ENCODE results near the gene TMEM184A.

Gene TMEM184A

DNA sequence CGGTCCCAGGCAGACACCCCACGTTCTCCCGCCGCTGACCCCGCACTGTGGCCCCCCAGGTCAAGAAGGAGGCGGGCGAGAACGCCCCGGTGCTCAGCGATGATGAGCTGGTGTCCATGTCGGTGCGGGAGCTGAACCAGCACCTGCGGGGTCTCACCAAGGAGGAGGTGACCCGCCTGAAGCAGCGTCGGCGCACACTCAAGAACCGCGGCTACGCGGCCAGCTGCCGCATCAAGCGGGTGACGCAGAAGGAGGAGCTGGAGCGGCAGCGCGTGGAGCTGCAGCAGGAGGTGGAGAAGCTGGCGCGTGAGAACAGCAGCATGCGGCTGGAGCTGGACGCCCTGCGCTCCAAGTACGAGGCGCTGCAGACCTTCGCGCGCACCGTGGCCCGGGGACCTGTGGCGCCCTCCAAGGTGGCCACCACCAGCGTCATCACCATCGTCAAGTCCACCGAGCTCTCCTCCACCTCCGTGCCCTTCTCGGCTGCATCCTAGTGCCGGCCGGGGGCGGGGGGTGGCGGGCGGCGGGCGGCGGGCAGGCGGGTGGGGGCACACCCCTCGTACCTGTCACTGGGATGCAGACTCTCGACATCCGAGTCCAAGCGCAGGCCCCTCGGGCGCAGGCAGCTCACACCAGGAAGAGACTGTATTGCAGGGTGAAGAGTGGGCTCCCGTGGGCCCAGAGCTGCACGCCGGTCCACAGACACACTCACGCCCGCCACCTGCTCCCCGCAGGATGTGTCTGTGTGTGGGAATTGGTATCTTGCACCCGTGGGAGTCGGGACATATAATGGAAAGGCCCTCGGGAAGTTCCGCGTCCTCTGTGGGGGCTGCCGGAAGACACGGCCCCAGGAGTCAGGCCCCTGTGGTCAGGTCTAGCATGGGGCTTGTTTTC, 15.9 kb downstream of the TMEM184A start:
- no peak overlapping the region for H3K4me3 ChIP-seq (ENCODE audit: low read length)
- no peaks in the 10 kb centered on the region for H3K27me3 ChIP-seq (ENCODE audit: control insufficient read depth, insufficient read depth, low read length)
- no peak overlapping the region for H3K27ac ChIP-seq (ENCODE audit: low read length)
- peaks cover 16% of the 10 kb centered on the region for H3K4me1 ChIP-seq (ENCODE audit: control insufficient read depth, low read depth, low read length)
- peaks cover 4% of the 10 kb centered on the region for H3K36me3 ChIP-seq (ENCODE audit: control insufficient read depth, low read depth, low read length)
- H3K9me3 ChIP-seq (ENCODE audit: control insufficient read depth, low read depth, low read length): no peaks in the 10 kb centered on the region
- H3K9ac ChIP-seq (ENCODE audit: low read length): no peak overlapping the region

DNA sequence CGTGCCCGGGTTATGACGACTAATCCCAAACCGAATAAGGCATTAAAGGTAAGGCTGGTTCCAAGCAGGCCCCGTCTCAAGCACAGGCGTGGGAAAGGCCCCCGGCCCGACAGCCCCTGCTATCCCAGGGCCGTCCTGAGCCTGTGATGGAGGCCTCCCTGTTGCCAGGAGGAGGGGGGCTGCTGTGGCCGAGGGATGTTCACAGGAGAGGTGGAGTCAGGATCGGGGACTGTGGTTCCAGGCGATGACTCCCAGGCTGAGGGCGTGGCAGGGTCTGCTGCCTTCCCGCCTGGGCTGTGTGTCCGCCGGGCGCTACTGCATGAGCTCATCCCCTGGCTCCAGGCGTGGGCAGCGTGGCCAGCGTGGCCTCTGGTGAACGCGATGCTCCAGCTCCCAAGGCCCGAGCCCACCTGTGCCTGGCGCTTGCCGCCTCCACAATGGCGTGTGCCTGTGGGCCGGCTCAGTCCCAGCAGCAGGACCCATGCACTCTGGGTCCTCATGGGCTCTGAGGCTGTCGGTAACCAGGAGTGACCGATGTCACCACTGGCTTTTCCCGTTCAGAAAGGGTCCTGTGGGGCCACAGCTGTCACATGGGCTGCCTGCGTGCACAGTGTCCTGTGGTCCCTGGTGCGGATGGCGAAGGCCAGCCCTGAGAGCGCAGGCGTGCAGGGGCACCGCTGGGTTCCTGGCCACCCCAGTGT, 16.7 kb downstream of the TMEM184A start:
- Histone ChIP-seq H3K4me3 (ENCODE audit: low read length) (no peak overlapping the region), H3K9ac (ENCODE audit: low read length) (no peak overlapping the region), H3K4me1 (ENCODE audit: control insufficient read depth, low read depth, low read length) (peaks cover 16% of the 10 kb centered on the region), H3K9me3 (ENCODE audit: control insufficient read depth, low read depth, low read length) (no peaks in the 10 kb centered on the region), H3K27ac (ENCODE audit: low read length) (no peak overlapping the region), H3K27me3 (ENCODE audit: control insufficient read depth, insufficient read depth, low read length) (no peaks in the 10 kb centered on the region), H3K36me3 (ENCODE audit: control insufficient read depth, low read depth, low read length) (peaks cover 4% of the 10 kb centered on the region)

DNA sequence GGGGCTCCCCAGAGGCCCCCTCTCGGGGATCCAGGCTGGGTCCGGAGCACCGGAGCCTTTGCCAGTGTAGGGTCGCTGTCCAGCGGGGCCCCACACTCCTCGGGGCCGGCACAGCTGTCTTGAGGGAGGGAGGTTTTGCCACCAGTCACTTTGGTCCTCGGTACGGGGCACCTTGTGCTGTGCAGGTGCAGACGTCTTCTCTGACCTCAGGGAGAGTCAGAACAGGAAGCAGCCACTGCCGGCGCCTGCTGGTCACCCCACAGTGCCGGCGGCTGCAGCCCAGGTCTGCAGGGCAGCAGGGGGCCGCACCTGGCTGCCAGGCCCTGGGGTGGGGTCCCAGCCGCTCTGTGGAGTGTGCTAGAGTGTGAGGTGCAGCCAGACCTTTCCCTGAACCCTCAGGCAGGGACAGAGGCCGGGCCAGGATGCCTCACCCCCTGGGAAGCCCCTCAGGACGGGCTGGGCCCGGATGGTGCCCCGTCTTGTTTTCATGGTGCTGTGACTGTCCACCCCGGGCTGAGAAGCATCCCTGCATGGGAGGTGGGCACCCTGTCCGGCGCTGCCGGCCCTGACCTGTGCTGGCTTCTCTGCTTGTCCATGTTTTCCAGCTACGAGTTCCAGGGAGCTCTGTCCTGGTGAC, 17.3 kb downstream of the TMEM184A start:
- no peak overlapping the region for H3K9ac ChIP-seq (ENCODE audit: low read length)
- H3K4me3 ChIP-seq (ENCODE audit: low read length): no peak overlapping the region
- peaks cover 16% of the 10 kb centered on the region for H3K4me1 ChIP-seq (ENCODE audit: control insufficient read depth, low read depth, low read length)

DNA sequence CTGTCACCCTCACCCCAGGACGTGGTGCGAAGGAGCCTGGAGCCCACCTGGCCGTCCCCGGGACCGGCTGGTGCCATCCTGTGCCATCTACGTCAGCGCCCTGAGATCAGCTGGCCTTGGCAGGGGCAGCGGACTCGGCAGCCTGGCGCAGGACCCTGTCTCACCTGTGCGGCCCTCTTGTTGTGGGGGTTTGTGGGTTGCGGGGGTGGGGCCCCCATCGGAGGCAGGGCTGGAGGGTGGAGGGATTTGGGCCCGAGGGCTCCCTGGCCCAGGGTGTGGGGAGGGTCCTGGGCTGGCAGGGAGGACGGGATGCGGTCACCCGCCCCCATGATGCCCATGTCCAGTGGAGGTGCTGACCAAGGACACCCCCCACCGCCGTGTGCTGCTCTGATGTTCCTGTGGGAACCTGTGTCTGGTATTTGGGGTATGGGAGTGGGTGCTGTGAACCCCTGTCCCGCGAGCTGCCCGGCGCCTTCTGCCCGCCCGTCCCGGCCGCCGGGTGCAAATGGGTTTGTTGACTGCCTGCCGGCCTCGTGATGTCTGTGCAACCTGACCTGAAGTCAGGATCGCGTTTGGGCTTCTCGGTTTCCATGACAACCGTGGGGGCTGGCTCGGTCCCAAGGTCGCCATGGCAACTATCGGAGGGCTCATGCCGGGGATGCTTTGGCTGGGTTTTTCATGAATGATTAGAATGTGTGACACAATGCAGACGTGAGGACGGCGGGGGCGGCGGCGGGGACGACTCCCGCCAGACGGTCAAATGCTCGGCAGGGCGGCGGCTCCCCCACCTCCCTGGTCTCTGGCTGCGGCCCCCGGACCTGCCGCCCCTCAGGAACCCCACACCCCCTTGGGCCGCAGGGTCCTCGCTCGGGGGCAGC, 18.2 kb downstream of the TMEM184A start:
- no peaks in the 10 kb centered on the region for H3K9me3 ChIP-seq (ENCODE audit: control insufficient read depth, low read depth, low read length)
- H3K36me3 ChIP-seq (ENCODE audit: control insufficient read depth, low read depth, low read length): peaks cover 4% of the 10 kb centered on the region
- H3K27me3 ChIP-seq (ENCODE audit: control insufficient read depth, insufficient read depth, low read length): no peaks in the 10 kb centered on the region
- no peak overlapping the region for H3K4me3 ChIP-seq (ENCODE audit: low read length)
- peak overlapping the region; percentile 18 for H3K9ac ChIP-seq (ENCODE audit: low read length)
- peaks cover 16% of the 10 kb centered on the region for H3K4me1 ChIP-seq (ENCODE audit: control insufficient read depth, low read depth, low read length)
- H3K27ac ChIP-seq (ENCODE audit: low read length): no peak overlapping the region

More for the DNA sequence above, 17.3 kb downstream of the TMEM184A start:
- Histone ChIP-seq H3K27me3 (ENCODE audit: control insufficient read depth, insufficient read depth, low read length) (no peaks in the 10 kb centered on the region), H3K27ac (ENCODE audit: low read length) (no peak overlapping the region), H3K9me3 (ENCODE audit: control insufficient read depth, low read depth, low read length) (no peaks in the 10 kb centered on the region), H3K36me3 (ENCODE audit: control insufficient read depth, low read depth, low read length) (peaks cover 4% of the 10 kb centered on the region)

DNA sequence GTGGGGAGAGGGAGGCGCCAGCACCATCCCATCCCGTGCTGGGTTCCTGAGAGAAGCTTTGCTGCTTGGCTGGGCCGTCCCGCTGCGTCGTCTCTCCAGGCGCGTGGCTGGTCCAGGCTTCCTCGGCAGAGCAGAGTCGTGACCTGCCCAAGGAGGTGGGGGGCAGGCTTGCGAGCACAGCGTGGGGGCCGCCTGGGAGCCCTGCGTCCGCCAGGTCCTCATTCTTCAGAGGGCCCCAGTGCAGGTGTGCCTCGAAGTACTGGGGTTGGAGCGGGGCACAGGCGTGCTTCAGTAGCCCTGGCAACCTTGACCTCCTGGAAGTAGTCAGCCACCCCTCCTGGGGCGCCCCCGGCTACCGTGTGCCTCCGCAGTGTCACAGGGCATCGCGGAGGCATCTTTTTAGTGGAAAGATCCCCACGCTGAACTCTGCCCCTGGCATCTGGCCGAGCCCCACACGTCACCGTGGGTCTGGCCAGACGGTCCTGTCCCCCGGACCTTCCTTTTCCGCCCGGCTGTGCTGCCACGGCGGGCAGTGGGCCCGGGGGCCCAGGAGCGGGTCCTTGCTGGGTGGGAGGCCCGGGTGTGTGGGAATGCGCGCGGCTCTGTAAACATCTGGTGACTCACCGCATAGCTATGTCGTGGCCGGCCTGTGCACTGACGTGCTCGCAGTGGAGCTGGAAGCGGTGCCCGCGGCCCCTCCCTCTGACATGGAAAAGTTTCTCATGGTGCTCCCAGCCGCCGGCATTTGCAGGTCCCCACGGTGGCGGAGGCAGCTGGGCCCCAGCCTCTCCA, 19.1 kb downstream of the TMEM184A start:
- no peaks in the 10 kb centered on the region for H3K27me3 ChIP-seq (ENCODE audit: control insufficient read depth, insufficient read depth, low read length)
- H3K27ac ChIP-seq (ENCODE audit: low read length): no peak overlapping the region
- no peaks in the 10 kb centered on the region for H3K9me3 ChIP-seq (ENCODE audit: control insufficient read depth, low read depth, low read length)
- H3K36me3 ChIP-seq (ENCODE audit: control insufficient read depth, low read depth, low read length): peaks cover 4% of the 10 kb centered on the region
- H3K4me1 ChIP-seq (ENCODE audit: control insufficient read depth, low read depth, low read length): peaks cover 16% of the 10 kb centered on the region
- H3K4me3 ChIP-seq (ENCODE audit: low read length): no peak overlapping the region
- peak overlapping the region; percentile 18 for H3K9ac ChIP-seq (ENCODE audit: low read length)

DNA sequence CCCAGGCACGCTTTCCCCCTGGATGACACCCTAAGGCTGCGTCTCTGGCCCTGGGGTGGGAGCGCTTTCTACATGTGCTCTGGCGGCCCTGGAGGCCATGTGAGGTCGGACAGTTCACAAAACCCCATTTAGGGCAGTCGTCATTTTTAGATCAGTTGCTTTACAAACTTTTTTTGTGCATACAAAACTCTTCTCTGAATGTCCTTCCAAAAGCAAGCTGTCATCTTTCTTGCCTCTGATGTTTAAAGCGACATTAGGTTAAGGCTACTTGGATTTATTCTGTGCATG, 19.6 kb downstream of the TMEM184A start:
- Histone ChIP-seq H3K27ac (ENCODE audit: low read length) (no peak overlapping the region), H3K9me3 (ENCODE audit: control insufficient read depth, low read depth, low read length) (no peaks in the 10 kb centered on the region), H3K27me3 (ENCODE audit: control insufficient read depth, insufficient read depth, low read length) (no peaks in the 10 kb centered on the region), H3K4me1 (ENCODE audit: control insufficient read depth, low read depth, low read length) (peaks cover 16% of the 10 kb centered on the region), H3K4me3 (ENCODE audit: low read length) (no peak overlapping the region), H3K9ac (ENCODE audit: low read length) (no peak overlapping the region), H3K36me3 (ENCODE audit: control insufficient read depth, low read depth, low read length) (peaks cover 4% of the 10 kb centered on the region)

DNA sequence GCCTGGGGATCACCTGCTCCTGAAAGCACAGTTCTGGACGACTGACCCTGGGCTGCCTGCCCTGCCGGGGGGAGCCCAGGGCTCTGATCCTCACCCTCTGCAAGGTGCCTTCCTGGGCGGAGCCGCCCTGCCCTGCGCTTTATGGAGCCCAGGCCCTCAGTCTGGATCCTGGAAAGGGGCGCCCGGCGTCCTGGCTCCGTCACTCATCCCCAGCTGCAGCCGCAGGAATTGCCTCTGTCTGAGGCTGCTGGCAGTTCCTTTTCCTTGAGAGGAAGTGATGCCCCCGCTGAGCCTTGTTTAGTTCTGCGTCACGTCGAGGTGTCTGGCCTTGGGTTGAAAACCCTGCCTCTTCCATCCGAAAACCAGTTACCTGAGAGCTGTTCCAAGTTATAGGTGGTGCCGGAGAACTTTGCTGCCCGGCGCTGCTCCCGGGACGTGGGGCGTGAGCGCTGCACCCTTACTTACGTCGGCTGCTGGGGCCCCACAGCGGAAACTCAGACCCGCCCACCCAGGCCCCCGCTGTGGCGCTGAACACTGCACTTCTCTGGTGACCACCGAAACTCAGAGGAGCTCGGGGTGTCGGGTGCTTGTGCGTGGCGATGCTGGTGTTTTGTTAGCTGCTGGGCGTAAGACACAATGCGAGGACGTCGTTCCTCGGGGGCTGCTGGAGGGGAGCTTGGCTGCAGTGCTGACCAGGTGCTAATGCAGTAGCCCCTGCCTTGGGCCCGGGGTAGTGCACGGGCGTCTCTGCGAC, 20.1 kb downstream of the TMEM184A start:
- Histone ChIP-seq H3K9ac (ENCODE audit: low read length) (no peak overlapping the region), H3K27me3 (ENCODE audit: control insufficient read depth, insufficient read depth, low read length) (no peaks in the 10 kb centered on the region), H3K36me3 (ENCODE audit: control insufficient read depth, low read depth, low read length) (peaks cover 4% of the 10 kb centered on the region), H3K4me1 (ENCODE audit: control insufficient read depth, low read depth, low read length) (peaks cover 16% of the 10 kb centered on the region), H3K4me3 (ENCODE audit: low read length) (no peak overlapping the region), H3K27ac (ENCODE audit: low read length) (no peak overlapping the region), H3K9me3 (ENCODE audit: control insufficient read depth, low read depth, low read length) (no peaks in the 10 kb centered on the region)

DNA sequence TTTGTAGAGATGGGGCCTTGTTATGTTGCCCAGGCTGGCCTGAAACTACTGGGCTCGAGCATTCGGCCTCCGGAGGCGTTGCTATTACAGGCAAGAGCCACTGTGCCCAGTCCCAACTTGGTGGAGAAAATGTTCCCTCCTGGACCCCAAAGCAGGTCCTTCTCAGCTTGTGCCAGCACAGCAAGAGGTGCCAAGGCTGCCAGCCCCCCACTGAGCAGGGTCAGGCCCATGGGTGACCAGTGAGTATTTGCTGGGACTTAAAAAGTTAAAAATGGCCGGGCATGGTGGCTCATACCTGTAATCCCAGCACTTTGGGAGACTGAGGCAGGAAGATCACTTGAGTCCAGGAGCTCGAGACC, 20.9 kb downstream of the TMEM184A start:
- Histone ChIP-seq H3K4me1 (ENCODE audit: control insufficient read depth, low read depth, low read length) (peaks cover 16% of the 10 kb centered on the region), H3K27ac (ENCODE audit: low read length) (no peak overlapping the region)

DNA sequence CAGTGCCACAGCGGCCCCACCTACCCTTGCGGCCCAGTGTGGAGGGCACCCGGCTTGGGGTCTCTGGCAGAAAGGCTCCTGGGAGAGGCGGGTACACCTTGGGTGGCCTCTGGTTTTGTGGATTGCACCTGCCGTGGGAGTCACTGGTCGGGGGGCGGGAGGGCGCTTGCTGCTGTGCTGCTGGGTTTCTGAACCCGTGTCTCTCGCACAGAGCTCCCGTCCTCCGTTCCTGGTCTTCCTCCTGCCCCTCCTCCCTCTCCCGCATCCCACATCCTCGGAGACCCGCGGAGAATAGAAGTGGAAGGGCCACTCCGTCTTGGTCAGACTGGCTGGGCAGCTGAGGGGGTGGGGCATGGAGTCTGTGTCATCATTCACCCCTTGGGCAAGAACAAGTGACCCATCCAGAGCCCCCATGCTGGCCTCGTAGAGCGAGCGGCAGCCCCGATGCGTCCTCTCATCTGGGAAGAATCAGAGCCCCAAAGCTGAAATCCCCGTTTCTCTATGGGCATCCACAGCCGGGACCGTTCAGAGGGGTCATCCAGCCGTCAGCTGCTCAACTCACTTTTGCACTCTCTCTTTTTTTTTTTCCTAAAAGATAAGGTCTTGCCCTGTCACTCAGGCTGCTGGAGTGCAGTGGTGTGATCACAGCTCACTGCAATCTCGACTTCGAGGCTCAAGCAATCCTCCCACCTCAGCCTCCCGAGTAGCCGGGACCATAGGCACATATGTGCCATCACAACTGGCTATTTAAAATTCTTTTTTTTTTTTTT, 21.5 kb downstream of the TMEM184A start:
- no peak overlapping the region for H3K9ac ChIP-seq (ENCODE audit: low read length)

More for the DNA sequence above, 20.9 kb downstream of the TMEM184A start:
- H3K36me3 ChIP-seq (ENCODE audit: control insufficient read depth, low read depth, low read length): no peaks in the 10 kb centered on the region
- no peak overlapping the region for H3K4me3 ChIP-seq (ENCODE audit: low read length)
- H3K9ac ChIP-seq (ENCODE audit: low read length): no peak overlapping the region
- no peaks in the 10 kb centered on the region for H3K27me3 ChIP-seq (ENCODE audit: control insufficient read depth, insufficient read depth, low read length)
- H3K9me3 ChIP-seq (ENCODE audit: control insufficient read depth, low read depth, low read length): no peaks in the 10 kb centered on the region

More for the DNA sequence above, 21.5 kb downstream of the TMEM184A start:
- H3K4me3 ChIP-seq (ENCODE audit: low read length): no peak overlapping the region
- no peaks in the 10 kb centered on the region for H3K9me3 ChIP-seq (ENCODE audit: control insufficient read depth, low read depth, low read length)
- no peak overlapping the region for H3K27ac ChIP-seq (ENCODE audit: low read length)
- no peaks in the 10 kb centered on the region for H3K36me3 ChIP-seq (ENCODE audit: control insufficient read depth, low read depth, low read length)
- no peaks in the 10 kb centered on the region for H3K27me3 ChIP-seq (ENCODE audit: control insufficient read depth, insufficient read depth, low read length)
- H3K4me1 ChIP-seq (ENCODE audit: control insufficient read depth, low read depth, low read length): peaks cover 16% of the 10 kb centered on the region
